MG63 (cell line): Measurements from ENCODE around the gene RCC2. TPM values are rescaled to one million over a fixed set of nuclear protein-coding genes. Genes with fewer than 3 reads are reported as not detected.
A peak's percentile ranks its signal among the peaks of the same experiment; 100 is the strongest.

Experiments used
- DNase-seq: peaks from one replicate; pipeline ENCODE4 v3.0.0-alpha.2; 2020
- H3K27me3 ChIP-seq: fragments of 250-450 bp; sonication (Bioruptor Pico); 2 replicates; pipeline ENCODE4 v1.5.1; 2020; ENCODE audit warnings: mild to moderate bottlenecking, moderate library complexity
- H3K36me3 ChIP-seq: fragments of 250-450 bp; sonication (Bioruptor Pico); 2 replicates; pipeline ENCODE4 v1.5.1; 2020; ENCODE audit warnings: mild to moderate bottlenecking, moderate library complexity
- H3K4me3 ChIP-seq: fragments of 250-450 bp; sonication (Bioruptor Pico); 2 replicates; pipeline ENCODE4 v1.5.1; 2020; ENCODE audit warnings: mild to moderate bottlenecking, moderate library complexity
- H3K9me3 ChIP-seq: fragments of 250-450 bp; sonication (Bioruptor Pico); 2 replicates; pipeline ENCODE4 v1.5.1; 2020; ENCODE audit warnings: mild to moderate bottlenecking, moderate library complexity
- total RNA-seq: library from RNA; depleted of rRNA; stranded (reverse); fragments of >200 nt; shearing (Covaris generic); gene quantifications from 2 replicates; pipeline ENCODE4 v1.2.3, GENCODE V29; 2014; ENCODE audit warnings: low replicate concordance

Gene RCC2
- total RNA-seq, 1 experiment from 2014 or later, result 108 TPM

GRCh38 chr1:17405898-17406759 lies 33.3 kb downstream of the RCC2 start:
- peak; percentile 50 for DNase-seq
- H3K4me3 ChIP-seq, result no peak overlapping the region
- no peaks in the 10 kb centered on the region for H3K27me3 ChIP-seq
- H3K36me3 ChIP-seq, result peaks cover 33% of the 10 kb centered on the region
- no peaks in the 10 kb centered on the region for H3K9me3 ChIP-seq

DNA sequence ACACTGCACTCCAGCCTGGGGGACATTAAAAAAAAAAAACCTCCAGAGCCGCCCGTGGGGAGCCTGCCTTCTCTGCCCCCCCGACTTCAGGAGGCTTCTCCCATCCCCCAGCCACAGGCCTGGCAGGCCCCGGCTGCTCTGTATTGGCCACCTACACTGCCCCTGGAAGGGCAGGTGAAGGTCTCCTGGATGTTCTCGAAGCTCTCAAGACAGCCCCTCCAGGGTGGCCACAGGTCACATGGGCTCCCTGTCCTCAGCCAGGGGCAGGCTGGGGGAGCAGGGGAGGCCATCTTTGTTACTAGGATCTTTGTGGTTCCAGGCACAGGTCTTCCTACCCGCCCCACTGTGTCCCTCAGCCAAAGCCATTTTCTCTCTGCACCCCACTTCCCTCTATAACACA lies 34.7 kb downstream of the RCC2 start:
- no peaks in the 10 kb centered on the region for H3K27me3 ChIP-seq
- H3K36me3 ChIP-seq, result peaks cover 19% of the 10 kb centered on the region
- no peak for DNase-seq
- H3K4me3 ChIP-seq, result no peak overlapping the region
- H3K9me3 ChIP-seq, result no peaks in the 10 kb centered on the region

- DNase-seq, result no peak
- Histone ChIP-seq H3K36me3 (peaks cover 13% of the 10 kb centered on the region), H3K27me3 (no peaks in the 10 kb centered on the region), H3K4me3 (no peak overlapping the region), H3K9me3 (no peaks in the 10 kb centered on the region)
These were observed 35.3 kb downstream of the RCC2 start for GRCh38 chr1:17404034-17404684.

DNA sequence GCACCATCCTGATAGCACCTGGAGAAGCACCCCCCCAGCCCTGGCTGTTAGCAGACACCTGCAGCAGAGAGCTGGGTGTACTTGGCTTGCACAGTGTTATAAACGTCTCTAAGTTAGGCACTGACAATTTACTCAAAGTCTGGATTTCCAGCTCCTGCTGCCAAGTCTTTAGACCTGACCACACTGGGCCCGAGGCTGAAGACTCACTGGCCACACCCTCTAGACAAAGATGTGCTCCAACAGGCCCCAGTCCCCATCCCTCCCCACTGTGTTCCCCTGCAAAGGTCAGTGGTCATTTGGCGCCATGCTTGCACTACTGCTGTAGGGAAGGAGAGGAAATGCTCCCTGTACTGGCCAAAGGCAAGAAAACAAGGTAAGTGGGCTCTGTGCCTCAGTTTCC lies 36.4 kb downstream of the RCC2 start:
- Histone ChIP-seq H3K4me3 (no peak overlapping the region), H3K9me3 (no peaks in the 10 kb centered on the region), H3K27me3 (no peaks in the 10 kb centered on the region), H3K36me3 (peaks cover 4% of the 10 kb centered on the region)
- peak; percentile 5 for DNase-seq

- H3K4me3 ChIP-seq, result no peak overlapping the region
- peaks cover 3% of the 10 kb centered on the region; the same call in 1 of the 2 replicates for H3K36me3 ChIP-seq
- H3K9me3 ChIP-seq, result no peaks in the 10 kb centered on the region
- DNase-seq, result no peak
- no peaks in the 10 kb centered on the region for H3K27me3 ChIP-seq
These were observed 37.6 kb downstream of the RCC2 start for GRCh38 chr1:17401841-17402240.

- Histone ChIP-seq H3K36me3 (no peaks in the 10 kb centered on the region), H3K9me3 (no peaks in the 10 kb centered on the region), H3K27me3 (no peaks in the 10 kb centered on the region), H3K4me3 (no peak overlapping the region)
- no peak for DNase-seq
These were observed 38.6 kb downstream of the RCC2 start for GRCh38 chr1:17400725-17401341.

DNA sequence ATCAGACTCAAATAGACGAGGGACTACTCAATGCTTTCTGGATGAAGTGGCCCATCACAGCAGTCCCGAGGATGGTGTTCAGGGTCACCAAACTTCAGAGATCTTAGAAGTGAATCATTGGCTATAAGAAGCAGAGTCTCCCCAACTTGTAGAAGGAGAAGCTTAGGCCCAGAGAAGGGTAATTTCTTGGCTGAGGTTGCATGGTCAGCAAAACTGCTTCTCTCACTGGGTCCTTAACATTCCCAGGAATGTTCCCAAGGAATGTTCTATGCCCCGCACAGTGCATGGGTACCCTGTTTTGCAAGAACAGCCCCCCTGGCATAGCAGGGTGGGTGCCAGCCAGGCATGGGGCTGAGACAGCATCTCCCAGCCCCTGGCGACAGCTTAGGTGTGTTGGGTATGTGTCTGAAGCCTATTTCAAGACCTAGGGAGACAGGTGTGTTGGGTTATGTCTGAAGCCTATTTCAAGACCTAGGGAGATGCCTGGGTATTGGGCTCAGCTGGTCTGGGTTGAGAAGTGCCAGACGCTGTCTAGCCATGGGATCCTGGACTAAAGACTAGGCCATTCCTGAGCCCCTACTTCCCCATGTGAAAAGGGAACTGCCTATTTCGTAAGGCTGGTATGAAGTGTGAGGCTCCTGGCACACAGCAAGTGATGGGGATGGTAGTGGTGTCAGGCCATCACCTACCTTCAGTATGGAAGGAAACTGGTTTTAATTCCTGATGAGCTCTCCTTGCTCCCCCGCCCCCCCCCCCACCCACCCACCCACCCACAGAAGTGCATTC lies 41.4 kb downstream of the RCC2 start:
- no peak for DNase-seq

GRCh38 chr1:17393230-17393629 lies 46.2 kb downstream of the RCC2 start:
- no peak for DNase-seq
- Histone ChIP-seq H3K27me3 (no peaks in the 10 kb centered on the region), H3K4me3 (no peak overlapping the region), H3K9me3 (no peaks in the 10 kb centered on the region), H3K36me3 (no peaks in the 10 kb centered on the region)

More for the DNA sequence above, 41.4 kb downstream of the RCC2 start:
- H3K4me3 ChIP-seq, result no peak overlapping the region
- H3K9me3 ChIP-seq, result no peaks in the 10 kb centered on the region
- no peaks in the 10 kb centered on the region for H3K27me3 ChIP-seq
- H3K36me3 ChIP-seq, result no peaks in the 10 kb centered on the region

GRCh38 chr1:17392199-17392740 lies 47.2 kb downstream of the RCC2 start:
- Histone ChIP-seq H3K36me3 (no peaks in the 10 kb centered on the region), H3K9me3 (no peaks in the 10 kb centered on the region), H3K4me3 (no peak overlapping the region), H3K27me3 (no peaks in the 10 kb centered on the region)
- no peak for DNase-seq

DNA sequence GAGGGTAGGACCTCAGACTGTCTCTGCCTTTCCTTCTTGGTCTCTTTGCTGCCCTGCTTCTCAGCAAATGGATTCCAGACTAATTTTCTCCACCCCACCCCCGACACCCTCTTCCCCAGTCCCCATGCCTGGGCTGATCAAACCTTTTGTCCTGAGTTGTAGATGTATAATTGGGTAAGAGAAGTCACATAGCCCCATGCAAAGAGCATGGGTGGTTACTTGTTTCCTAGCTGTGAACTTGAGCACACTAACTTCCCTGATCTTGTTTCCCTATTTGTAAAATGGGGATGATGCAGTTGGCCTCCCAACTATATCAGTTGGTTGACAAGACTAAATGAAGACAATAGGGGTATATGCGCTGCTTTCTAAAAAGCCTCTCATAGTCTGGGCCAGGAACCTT lies 58.3 kb downstream of the RCC2 start:
- no peaks in the 10 kb centered on the region for H3K9me3 ChIP-seq
- no peak for DNase-seq
- no peak overlapping the region for H3K4me3 ChIP-seq
- no peaks in the 10 kb centered on the region; the same call in 1 of the 2 replicates for H3K27me3 ChIP-seq
- H3K36me3 ChIP-seq, result no peaks in the 10 kb centered on the region

- no peaks in the 10 kb centered on the region for H3K36me3 ChIP-seq
- H3K9me3 ChIP-seq, result no peaks in the 10 kb centered on the region
- no peaks in the 10 kb centered on the region; the same call in 1 of the 2 replicates for H3K27me3 ChIP-seq
- DNase-seq, result no peak
- H3K4me3 ChIP-seq, result no peak overlapping the region
These were observed 62.0 kb downstream of the RCC2 start for GRCh38 chr1:17377325-17377953.

- H3K36me3 ChIP-seq, result no peaks in the 10 kb centered on the region
- no peaks in the 10 kb centered on the region; the same call in 1 of the 2 replicates for H3K27me3 ChIP-seq
- H3K4me3 ChIP-seq, result no peak overlapping the region
- DNase-seq, result no peak
- no peaks in the 10 kb centered on the region for H3K9me3 ChIP-seq
These were observed 63.8 kb downstream of the RCC2 start for GRCh38 chr1:17375651-17376050.

GRCh38 chr1:17372955-17373354 lies 66.5 kb downstream of the RCC2 start:
- no peaks in the 10 kb centered on the region for H3K9me3 ChIP-seq
- no peaks in the 10 kb centered on the region for H3K36me3 ChIP-seq
- H3K27me3 ChIP-seq, result no peaks in the 10 kb centered on the region; the same call in 1 of the 2 replicates
- no peak overlapping the region for H3K4me3 ChIP-seq
- no peak for DNase-seq

DNA sequence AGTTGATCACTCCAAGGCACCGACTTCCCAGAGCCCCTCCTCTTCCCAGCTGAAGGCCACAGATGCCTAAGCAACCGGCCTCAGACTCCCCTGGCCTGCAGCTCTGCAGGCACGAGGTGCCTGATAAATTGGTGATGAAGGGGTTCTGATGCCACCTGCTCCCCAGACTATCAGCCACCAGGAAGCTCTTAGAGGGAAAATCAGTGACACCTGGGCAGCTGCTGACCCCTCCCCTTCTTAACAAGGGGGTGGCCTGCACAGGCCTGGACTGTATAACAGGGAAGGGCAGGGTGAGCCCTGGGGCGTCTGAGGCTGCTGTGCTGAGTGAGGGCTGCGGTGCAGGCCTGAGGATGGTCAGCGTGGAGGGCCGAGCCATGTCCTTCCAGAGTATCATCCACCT lies 67.6 kb downstream of the RCC2 start, which contains the start of gene PADI6:
TSS of gene PADI6 (plus strand) at position 301 of the 400 bp plus-strand sequence. CDS start at position 351, 50 bp downstream.
- no peak for DNase-seq
- no peaks in the 10 kb centered on the region for H3K27me3 ChIP-seq

DNA sequence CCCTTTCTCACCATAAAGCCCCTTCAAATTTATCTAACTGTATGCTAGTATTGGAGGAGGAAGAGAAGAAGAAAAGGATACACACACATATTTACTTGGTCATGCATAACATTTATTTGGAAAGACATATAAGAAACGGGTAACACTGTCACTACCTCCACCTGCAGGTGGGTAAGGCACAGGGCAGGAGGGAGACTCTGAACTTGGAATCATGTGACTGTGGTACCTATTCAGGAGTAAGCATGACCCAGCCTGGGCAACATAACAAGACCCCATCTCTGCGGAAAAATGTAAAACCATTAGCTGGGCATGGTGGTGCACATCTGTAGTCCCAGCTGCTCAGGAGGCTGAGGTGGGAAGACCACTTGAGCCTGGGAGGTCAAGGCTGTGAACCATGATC lies 68.9 kb downstream of the RCC2 start:
- DNase-seq, result no peak
- Histone ChIP-seq H3K9me3 (no peaks in the 10 kb centered on the region), H3K4me3 (no peak overlapping the region), H3K36me3 (no peaks in the 10 kb centered on the region), H3K27me3 (no peaks in the 10 kb centered on the region)

More for the DNA sequence above, 67.6 kb downstream of the RCC2 start, which contains the start of gene PADI6:
- H3K36me3 ChIP-seq, result no peaks in the 10 kb centered on the region
- no peaks in the 10 kb centered on the region for H3K9me3 ChIP-seq
- no peak within 1 kb of the TSS for H3K4me3 ChIP-seq

DNA sequence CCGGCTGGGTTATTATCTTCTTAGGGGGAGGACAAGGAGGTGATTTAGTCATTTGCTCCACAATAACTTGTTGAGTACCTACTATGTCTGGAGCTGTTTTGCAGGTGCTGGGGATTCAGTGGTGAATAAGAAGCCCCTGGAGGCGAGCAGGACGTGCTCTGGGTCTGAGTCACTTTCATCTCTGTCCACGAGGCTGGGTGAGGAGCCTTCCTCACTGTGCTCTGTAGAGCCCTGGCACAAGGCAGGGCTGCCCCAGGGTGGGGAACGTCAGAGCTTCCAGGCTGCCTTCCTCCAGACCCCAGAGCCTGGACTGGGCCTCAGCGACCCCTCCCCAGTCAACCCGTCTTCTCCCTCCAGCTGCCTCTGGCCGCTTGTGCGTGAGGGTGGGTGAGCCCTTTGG lies 70.0 kb downstream of the RCC2 start:
- no peak overlapping the region for H3K4me3 ChIP-seq
- no peaks in the 10 kb centered on the region for H3K36me3 ChIP-seq
- DNase-seq, result peak; percentile 18
- H3K9me3 ChIP-seq, result no peaks in the 10 kb centered on the region
- H3K27me3 ChIP-seq, result no peaks in the 10 kb centered on the region
